Colonic mucosa (tissue), 4 donors: Measurements from ENCODE around the gene KIF16B. TPM values are rescaled to one million over a fixed set of nuclear protein-coding genes. Genes with fewer than 3 reads are reported as not detected.

Experiments
- DNase-seq: peaks from one replicate; pipeline ENCODE4 v3.0.0-alpha.2; 2020
- H3K27ac ChIP-seq: fragments of 200-600 bp; one replicate; pipeline ENCODE4 v1.8.0; 2021
- H3K27me3 ChIP-seq: fragments of 200-600 bp; one replicate; pipeline ENCODE4 v1.8.0; 2021
- H3K36me3 ChIP-seq: fragments of 200-600 bp; one replicate; pipeline ENCODE4 v1.8.0; 2021
- H3K4me1 ChIP-seq: fragments of 200-600 bp; one replicate; pipeline ENCODE4 v1.8.0; 2021; ENCODE audit warnings: mild to moderate bottlenecking
- H3K4me3 ChIP-seq: fragments of 200-600 bp; one replicate; pipeline ENCODE4 v1.8.0; 2021
- H3K9ac ChIP-seq, 2 donors: one replicate each; pipeline ENCODE4 v1.7.0; 2013; ENCODE audit warnings: control low read depth in 2 of 2, low read depth in 2 of 2, low read length in 2 of 2
- H3K9me3 ChIP-seq: fragments of 200-600 bp; one replicate; pipeline ENCODE4 v1.8.0; 2021
- CTCF ChIP-seq: fragments of 200-600 bp; IDR thresholded peaks from one replicate; pipeline ENCODE4 v1.8.0; 2022; ENCODE audit warnings: antibody characterized with exemption, mild to moderate bottlenecking
- intact Hi-C: fragments of 100-400 bp; cut with DNase I; formaldehyde crosslinking; loops from one replicate; pipeline ENCODE4 v1.14.1; 2022
- total RNA-seq, 2 donors: library from RNA; stranded (reverse); fragmentation: NEBNext Ultra II Directional in 1 of 2; extraction: Animal tissue kit (Norgen Biotek cat#: 25700) in 1 of 2; gene quantifications; one replicate each; pipeline ENCODE4 v1.2.1, GENCODE V29; 2021
- donor health status: healthy.
- donor health status: DM: no; HTN: no; CAD: no.
- donor health status: DM: no; HTN: no; CAD: no.

The KIF16B gene
- total RNA-seq, 2 donors from 2014 or later: 41.6 to 68.7 TPM

- H3K27me3 ChIP-seq: no peaks in the 10 kb centered on the region
- H3K9me3 ChIP-seq: no peaks in the 10 kb centered on the region
- H3K9ac ChIP-seq: no peak overlapping the region
- H3K27ac ChIP-seq: no peak overlapping the region
- TF ChIP-seq CTCF: no peak
- H3K4me1 ChIP-seq: no peaks in the 10 kb centered on the region
- H3K36me3 ChIP-seq: no peaks in the 10 kb centered on the region
- intact Hi-C loops: loop anchor here (10.0 kb wide), 1 partner anchor 241 kb away; no protein-coding TSS in a partner anchor
- no peak overlapping the region for H3K4me3 ChIP-seq
- DNase-seq: no peak
Measured at GRCh38 chr20:16514140-16514539, 59.1 kb downstream of the KIF16B start.

DNA sequence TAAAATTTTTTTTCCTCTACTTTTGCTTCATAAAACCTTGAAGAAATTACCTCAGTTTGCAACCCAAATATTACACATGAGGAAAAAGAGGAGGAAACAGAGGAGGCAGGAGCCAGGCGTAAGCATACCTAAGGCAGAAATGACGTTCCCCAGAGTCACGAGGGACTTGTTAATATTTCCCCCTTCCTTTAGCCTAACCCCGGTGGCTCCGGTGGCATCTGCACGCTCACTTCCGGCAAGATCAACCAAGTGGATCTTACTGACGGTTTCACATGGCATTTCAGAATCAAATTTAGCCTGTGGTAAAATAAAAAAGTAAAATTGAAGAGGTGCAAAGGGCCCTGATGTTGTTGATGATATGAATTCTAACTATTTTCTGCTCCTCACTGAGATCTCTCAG is 67.4 kb downstream of the KIF16B start:
- Histone ChIP-seq H3K27ac (no peak overlapping the region), H3K9me3 (no peaks in the 10 kb centered on the region), H3K36me3 (peaks cover 18% of the 10 kb centered on the region), H3K27me3 (no peaks in the 10 kb centered on the region), H3K4me1 (no peaks in the 10 kb centered on the region), H3K4me3 (no peak overlapping the region), H3K9ac (no peak overlapping the region)
- intact Hi-C loops: no loop called here
- DNase-seq: no peak
- TF ChIP-seq CTCF: no peak

GRCh38 chr20:16501301-16501700 is 71.9 kb downstream of the KIF16B start:
- no peak for TF ChIP-seq CTCF
- H3K36me3 ChIP-seq: peaks cover 11% of the 10 kb centered on the region
- H3K9ac ChIP-seq: no peak overlapping the region

GRCh38 chr20:16500197-16500596 is 73.1 kb downstream of the KIF16B start:
- H3K4me1 ChIP-seq: no peaks in the 10 kb centered on the region
- DNase-seq: no peak
- no peaks in the 10 kb centered on the region for H3K9me3 ChIP-seq
- H3K27ac ChIP-seq: no peak overlapping the region
- H3K4me3 ChIP-seq: no peak overlapping the region
- no peaks in the 10 kb centered on the region for H3K27me3 ChIP-seq
- H3K36me3 ChIP-seq: peaks cover 11% of the 10 kb centered on the region
- no peak overlapping the region for H3K9ac ChIP-seq
- intact Hi-C loops: no loop called here
- TF ChIP-seq CTCF: no peak

More at GRCh38 chr20:16501301-16501700, 71.9 kb downstream of the KIF16B start:
- DNase-seq: no peak
- intact Hi-C loops: no loop called here
- Histone ChIP-seq H3K27me3 (no peaks in the 10 kb centered on the region), H3K9me3 (no peaks in the 10 kb centered on the region), H3K4me1 (no peaks in the 10 kb centered on the region), H3K27ac (no peak overlapping the region), H3K4me3 (no peak overlapping the region)

DNA sequence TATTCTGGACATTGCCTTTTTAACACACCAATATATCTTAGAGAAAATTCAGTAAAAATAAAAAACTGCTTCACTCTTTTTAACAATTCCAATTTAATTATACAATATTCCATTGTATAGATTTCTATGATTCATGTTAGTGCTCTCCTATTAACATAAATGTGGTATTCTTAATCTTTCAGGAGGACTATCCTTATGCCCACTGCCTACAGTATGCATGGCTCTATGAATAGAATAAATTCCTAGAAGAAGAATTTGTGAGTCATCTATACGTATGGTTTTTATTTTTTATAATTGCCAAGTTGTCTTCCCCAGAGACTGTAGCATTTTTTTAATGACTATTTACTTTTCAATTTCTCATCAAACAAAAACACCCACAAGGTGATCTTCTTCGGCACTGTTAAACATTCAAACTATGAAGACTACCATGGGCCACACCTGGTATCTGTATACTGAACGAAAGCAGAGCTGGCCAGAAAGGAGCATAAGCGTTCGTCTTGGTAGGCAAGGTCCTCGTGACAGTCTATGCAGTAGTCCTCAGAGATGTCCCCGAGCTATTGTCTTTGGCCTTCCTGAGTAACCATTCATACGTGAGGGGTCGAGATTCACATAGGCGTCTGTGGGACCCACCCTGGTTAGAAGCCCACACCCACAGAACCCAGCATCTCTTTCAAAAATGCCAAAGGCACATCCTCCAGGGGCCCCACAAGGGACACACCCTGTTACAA is 74.6 kb downstream of the KIF16B start:
- H3K27me3 ChIP-seq: no peaks in the 10 kb centered on the region
- no peak overlapping the region for H3K27ac ChIP-seq
- no peak for DNase-seq
- H3K4me3 ChIP-seq: no peak overlapping the region
- H3K9me3 ChIP-seq: no peaks in the 10 kb centered on the region
- H3K9ac ChIP-seq: no peak overlapping the region
- TF ChIP-seq CTCF: no peak
- no peaks in the 10 kb centered on the region for H3K4me1 ChIP-seq
- H3K36me3 ChIP-seq: peaks cover 3% of the 10 kb centered on the region
- intact Hi-C loops: no loop called here
